Measurements from ENCODE around the gene THAP7. TPM values are rescaled to one million over a fixed set of nuclear protein-coding genes. Genes with fewer than 3 reads are reported as not detected.

Gene THAP7
- total RNA-seq, 1 experiment from 2014 or later, result 24.6 TPM

GRCh38 chr22:21016644-21017420 is 14.9 kb upstream of the THAP7 start:
- no peak overlapping the region for H2BK12ac ChIP-seq (ENCODE audit: insufficient read length, low read depth, low read length)
- H3K23me2 ChIP-seq (ENCODE audit: insufficient read length, low read depth, low read length, poor library complexity, severe bottlenecking), result peaks cover 7% of the 10 kb centered on the region
- H3K27me3 ChIP-seq (ENCODE audit: insufficient read depth, low read length), result no peaks in the 10 kb centered on the region
- no peak overlapping the region for H4K8ac ChIP-seq (replicated peaks; ENCODE audit: insufficient read length, low read depth, low read length)
- H3K79me1 ChIP-seq (ENCODE audit: insufficient read depth, low read depth, low read length, poor library complexity, severe bottlenecking), result no peaks in the 10 kb centered on the region
- WGBS (ENCODE audit: extremely low coverage, insufficient read length, low lambda C conversion rate), result no CpG with 5 or more reads among the region's 13 CpGs
- H2AFZ ChIP-seq (ENCODE audit: low read length), result no peak overlapping the region
- H3K9me3 ChIP-seq (ENCODE audit: control insufficient read depth, low read depth, low read length), result no peaks in the 10 kb centered on the region
- Mint-ChIP-seq H3K4me3 (no peak overlapping the region; a peak in 1 of 5 replicates), H3K36me3 (ENCODE audit: insufficient read depth in 1 of 3, low read depth in 3 of 3) (no peaks in the 10 kb centered on the region), H3K27ac (no peak overlapping the region; a peak in 1 of 7 replicates), H3K4me1 (peaks cover 11 to 28% of the 10 kb centered on the region in 2 experiments), H3K9me3 (peaks cover 6 to 8% of the 10 kb centered on the region in 2 experiments; a peak in 4 of 5 replicates), H3K27me3 (ENCODE audit: low read depth) (peaks cover 51% of the 10 kb centered on the region)
- H3K4me1 ChIP-seq (ENCODE audit: insufficient read depth, low read length), result no peaks in the 10 kb centered on the region; the same call in 1 of the 2 replicates
- H4K91ac ChIP-seq (ENCODE audit: insufficient read length, low read depth, low read length), result no peak overlapping the region
- no peak overlapping the region for H2AK5ac ChIP-seq (ENCODE audit: insufficient read length, low read length)
- no peak overlapping the region for H2BK15ac ChIP-seq (ENCODE audit: low read depth, low read length)
- no peak overlapping the region for H3K18ac ChIP-seq (ENCODE audit: insufficient read length, low read depth, low read length)
- no peak overlapping the region for H3K23ac ChIP-seq (ENCODE audit: insufficient read length, low read depth, low read length)
- H2BK120ac ChIP-seq (ENCODE audit: low read depth, low read length, poor library complexity, severe bottlenecking), result no peak overlapping the region
- no peak overlapping the region for H4K5ac ChIP-seq (ENCODE audit: insufficient read length, low read depth, low read length)
- no peak overlapping the region for H3K56ac ChIP-seq (ENCODE audit: insufficient read length, low read depth, low read length)
- H2BK20ac ChIP-seq (ENCODE audit: low read depth, low read length, poor library complexity, severe bottlenecking), result no peak overlapping the region
- H3K4me2 ChIP-seq (ENCODE audit: insufficient read depth, insufficient read length, low read length), result no peak overlapping the region
- H3T11ph ChIP-seq (ENCODE audit: low read length), result no peak overlapping the region
- H2BK5ac ChIP-seq (ENCODE audit: insufficient read length, low read length), result no peak overlapping the region
- H3K79me2 ChIP-seq (ENCODE audit: insufficient read depth, low read length), result no peaks in the 10 kb centered on the region
- H3K4ac ChIP-seq (ENCODE audit: low read depth, low read length), result no peak overlapping the region
- H3K9ac ChIP-seq (ENCODE audit: extremely low read depth, insufficient read length, low read length), result no peak overlapping the region
- no peak overlapping the region for H3K14ac ChIP-seq (ENCODE audit: insufficient read depth, low read length)
- H4K20me1 ChIP-seq (ENCODE audit: control insufficient read depth, insufficient read depth, insufficient read length), result no peaks in the 10 kb centered on the region
- DNase-seq, result no peak
- no peak overlapping the region for H3K27ac ChIP-seq (ENCODE audit: insufficient read length, low read depth, low read length)
- TF ChIP-seq CTCF (conservative IDR thresholded peaks at IDR 0.05), result no peak

Data from H9 (cell line).